ENCODE data around the gene CATSPERZ. TPM values are rescaled to one million over a fixed set of nuclear protein-coding genes. Genes with fewer than 3 reads are reported as not detected.

CATSPERZ gene
- total and polyA plus RNA-seq, 2 of the 8 experiments (the other 6 are each of a cell fraction or from before 2014, with no cell fraction given): 0.77 TPM; not detected in 1

- H2AFZ ChIP-seq (ENCODE audit: low read length): no peak overlapping the region
- H4K91ac ChIP-seq (replicated peaks; ENCODE audit: insufficient read length, low read length): no peak overlapping the region
- no peak overlapping the region for H4K8ac ChIP-seq (ENCODE audit: extremely low read depth, insufficient read depth, low read length)
- no peak overlapping the region for H3K56ac ChIP-seq (replicated peaks; ENCODE audit: insufficient read length, low read depth, low read length)
- H3K4me2 ChIP-seq (ENCODE audit: insufficient read depth in 1 of 2, low read depth in 2 of 2, low read length in 2 of 2): no peak overlapping the region
- H3K27ac ChIP-seq (ENCODE audit: low read depth, low read length): no peak overlapping the region
- no peak overlapping the region for H4K5ac ChIP-seq (ENCODE audit: insufficient read length, low read depth, low read length)
- FAIRE-seq (no peak), DNase-seq (ENCODE audit: low read depth in 1 of 2, low spot score in 2 of 2) (no peak)
- H2BK120ac ChIP-seq (replicated peaks; ENCODE audit: low read depth, low read length): no peak overlapping the region
- no peak overlapping the region for H2AK5ac ChIP-seq (ENCODE audit: low read depth, low read length)
- no peak overlapping the region for H2BK12ac ChIP-seq (ENCODE audit: low read depth, low read length)
- no peak overlapping the region for H3K4ac ChIP-seq (replicated peaks; ENCODE audit: insufficient read length, low read depth, low read length)
- no peak overlapping the region for H3K14ac ChIP-seq (ENCODE audit: insufficient read length)
- H3K23ac ChIP-seq (ENCODE audit: insufficient read length): no peak overlapping the region
- no peak overlapping the region for H2BK5ac ChIP-seq (ENCODE audit: low read depth, low read length)
- no peak overlapping the region for H2BK15ac ChIP-seq (ENCODE audit: low read length)
- no peak overlapping the region for H3K9ac ChIP-seq (replicated peaks in 1 of 4; ENCODE audit: extremely low read depth in 1 of 4, low read depth in 3 of 4, low read length in 3 of 4)
- peaks cover 2% of the 10 kb centered on the region for H3K23me2 ChIP-seq (ENCODE audit: low read depth, low read length)
- H3K4me1 ChIP-seq (replicated peaks in 1 of 4; ENCODE audit: control insufficient read depth in 3 of 4, insufficient read depth in 4 of 4, low read length in 3 of 4): peaks cover 0 to 11% (median 4%) of the 10 kb centered on the region in 4 experiments; a peak in 5 of 7 replicates
- CTCF ChIA-PET (ENCODE audit: partially characterized antibody): interaction anchor here (0.6 to 8.5 kb wide), 11 partner anchors 9 to 841 kb away, joined by 3 to 102 read pairs (median 4); partner anchors contain the start of genes BAD, CATSPERZ, PLCB3 and PPP1R14B
- no peak overlapping the region for H3K18ac ChIP-seq (ENCODE audit: extremely low read depth, low read length)
- no peaks in the 10 kb centered on the region for H3K79me2 ChIP-seq (ENCODE audit: control insufficient read depth in 1 of 2, insufficient read depth in 2 of 2, low read length in 2 of 2)
- POLR2A ChIA-PET (ENCODE audit: partially characterized antibody): interaction anchor here (0.6 to 11.9 kb wide), 7 partner anchors 9 to 95 kb away, joined by 3 to 352 read pairs (median 4); partner anchors contain the start of genes FKBP2, PLCB3 and PPP1R14B
- H3K9me3 ChIP-seq (ENCODE audit: insufficient read depth in 2 of 2, low read depth in 1 of 2, low read length in 1 of 2): no peaks in the 10 kb centered on the region
- H3K4me3 ChIP-seq (ENCODE audit: extremely low read depth in 1 of 4, insufficient read depth in 2 of 4, low read depth in 3 of 4, low read length in 4 of 4): no peak overlapping the region
- peaks cover 10 to 56% (median 23%) of the 10 kb centered on the region in 4 experiments for H3K36me3 ChIP-seq (ENCODE audit: control insufficient read depth in 2 of 4, insufficient read depth in 4 of 4, low read length in 3 of 4)
- 92% methylated on average over 30 of the region's 35 CpGs; no CpG with 5 or more reads in 1 of the 2 experiments for WGBS, 2 experiments (ENCODE audit: extremely low coverage in 1 of 2, insufficient coverage in 1 of 2, insufficient read length in 1 of 2, insufficient replicate concordance in 2 of 2, low coverage in 1 of 2, low lambda C conversion rate in 2 of 2, missing lambda C conversion rate in 1 of 2)
- no peaks in the 10 kb centered on the region for H3K27me3 ChIP-seq (replicated peaks in 1 of 4; ENCODE audit: control insufficient read depth in 3 of 4, extremely low read depth in 1 of 4, insufficient read depth in 3 of 4, low read length in 3 of 4)
- no peaks in the 10 kb centered on the region for H3K79me1 ChIP-seq (ENCODE audit: low read depth, low read length)
- peaks cover 4 to 13% of the 10 kb centered on the region in 2 experiments for H4K20me1 ChIP-seq (replicated peaks in 1 of 2; ENCODE audit: control insufficient read depth in 1 of 2, insufficient read depth in 2 of 2, low read length in 2 of 2)
- no peak overlapping the region for H2BK20ac ChIP-seq (ENCODE audit: low read length)
- TF ChIP-seq SIRT6 (IDR thresholded peaks at IDR 0.05; ENCODE audit: low read length): no peak
- TF ChIP-seq TCF12 (IDR thresholded peaks at IDR 0.05; ENCODE audit: low read depth, low read length): no peak
- TF ChIP-seq FOSL1 (IDR thresholded peaks at IDR 0.05; ENCODE audit: insufficient read depth, low read depth, low read length): no peak
- TF ChIP-seq EGR1 (IDR thresholded peaks at IDR 0.05; ENCODE audit: borderline replicate concordance, low read depth, low read length): no peak
- no peak for TF ChIP-seq SP2 (IDR thresholded peaks at IDR 0.05; ENCODE audit: low read length)
- no peak for TF ChIP-seq PHF8 (conservative IDR thresholded peaks at IDR 0.05; ENCODE audit: low read depth, low read length)
- no peak for TF ChIP-seq HDAC2 (IDR thresholded peaks at IDR 0.05; ENCODE audit: borderline replicate concordance in 1 of 2, low read depth in 2 of 2, low read length in 2 of 2)
- no peak for TF ChIP-seq RXRA (IDR thresholded peaks at IDR 0.05; ENCODE audit: insufficient read depth, low read depth, low read length)
- TF ChIP-seq CHD1 (IDR thresholded peaks at IDR 0.05; ENCODE audit: low read depth, low read length): no peak
- TF ChIP-seq SP4 (IDR thresholded peaks at IDR 0.05; ENCODE audit: low read length): no peak
- no peak for TF ChIP-seq BACH1 (IDR thresholded peaks at IDR 0.05; ENCODE audit: low read length)
- TF ChIP-seq NANOG (IDR thresholded peaks at IDR 0.05; ENCODE audit: insufficient read depth, low read depth, low read length, poor library complexity, severe bottlenecking): no peak
Measured at GRCh38 chr11:64265176-64266160, 34.7 kb upstream of the CATSPERZ start.
